Thyroid gland (tissue), 4 donors: ENCODE data around the gene POU2AF2. TPM values are rescaled to one million over a fixed set of nuclear protein-coding genes. Genes with fewer than 3 reads are reported as not detected.
A peak's percentile ranks its signal among the peaks of the same experiment; 100 is the strongest.

Source experiments
- DNase-seq, 2 donors: peaks; one replicate each; pipeline ENCODE4 v3.0.0-alpha.2; 2019
- H3K27ac ChIP-seq, 3 donors: fragments of 200-600 bp; sonication (generic); 1 replicate in 2 of 3; 2 replicates in 1 of 3; pipeline ENCODE4 v1.5.1; 2016 to 2019; ENCODE audit warnings: mild to moderate bottlenecking in 1 of 3, moderate library complexity in 1 of 3
- H3K27me3 ChIP-seq: fragments of 200-600 bp; sonication (generic); one replicate; pipeline ENCODE4 v1.5.1; 2019
- H3K36me3 ChIP-seq, 2 donors: fragments of 200-600 bp; sonication (generic); one replicate each; pipeline ENCODE4 v1.5.1; 2016 to 2019
- H3K4me1 ChIP-seq, 2 donors: fragments of 200-600 bp; sonication (generic); one replicate each; pipeline ENCODE4 v1.5.1; 2017 to 2019
- H3K4me3 ChIP-seq, 3 donors: fragments of 200-600 bp; sonication (generic); replicated peaks in 1 of 3; 1 replicate in 2 of 3; 2 replicates in 1 of 3; pipeline ENCODE4 v1.5.1; 2016; ENCODE audit warnings: mild to moderate bottlenecking in 1 of 3
- H3K9me3 ChIP-seq: fragments of 200-600 bp; sonication (generic); one replicate; pipeline ENCODE4 v1.5.1; 2017
- CTCF ChIP-seq, 6 experiments: fragments of 200-600 bp in 3 of 6; fragments of 450-650 bp in 3 of 6; sonication (generic) in 3 of 6; IDR thresholded peaks; one replicate each; pipeline ENCODE4 v1.5.1; 2016 to 2019; ENCODE audit warnings: antibody characterized with exemption in 6 of 6, mild to moderate bottlenecking in 2 of 6, inconsistent platforms in 1 of 6, moderate library complexity in 1 of 6
- POLR2A ChIP-seq, 2 donors: fragments of 450-650 bp; IDR thresholded peaks; one replicate each; pipeline ENCODE4 v1.6.1; 2017; ENCODE audit warnings: antibody characterized with exemption in 2 of 2, mild to moderate bottlenecking in 2 of 2, moderate library complexity in 1 of 2
- WGBS, 2 donors: methylation state at CpG; one replicate each; pipeline ENCODE4 v1.1.5; 2017; 5-methylcytosine and 5-hydroxymethylcytosine counted together
- intact Hi-C: fragments of 100-400 bp; cut with DNase I; formaldehyde crosslinking; loops from one replicate; pipeline ENCODE4 v1.15.1; 2023
- total RNA-seq, 4 donors: library from RNA; depleted of rRNA; stranded (reverse); fragments of >200 nt; gene quantifications; one replicate each; pipeline ENCODE4 v1.2.3, GENCODE V29; 2016

The POU2AF2 gene
- total RNA-seq, 4 donors from 2014 or later: not detected

DNA sequence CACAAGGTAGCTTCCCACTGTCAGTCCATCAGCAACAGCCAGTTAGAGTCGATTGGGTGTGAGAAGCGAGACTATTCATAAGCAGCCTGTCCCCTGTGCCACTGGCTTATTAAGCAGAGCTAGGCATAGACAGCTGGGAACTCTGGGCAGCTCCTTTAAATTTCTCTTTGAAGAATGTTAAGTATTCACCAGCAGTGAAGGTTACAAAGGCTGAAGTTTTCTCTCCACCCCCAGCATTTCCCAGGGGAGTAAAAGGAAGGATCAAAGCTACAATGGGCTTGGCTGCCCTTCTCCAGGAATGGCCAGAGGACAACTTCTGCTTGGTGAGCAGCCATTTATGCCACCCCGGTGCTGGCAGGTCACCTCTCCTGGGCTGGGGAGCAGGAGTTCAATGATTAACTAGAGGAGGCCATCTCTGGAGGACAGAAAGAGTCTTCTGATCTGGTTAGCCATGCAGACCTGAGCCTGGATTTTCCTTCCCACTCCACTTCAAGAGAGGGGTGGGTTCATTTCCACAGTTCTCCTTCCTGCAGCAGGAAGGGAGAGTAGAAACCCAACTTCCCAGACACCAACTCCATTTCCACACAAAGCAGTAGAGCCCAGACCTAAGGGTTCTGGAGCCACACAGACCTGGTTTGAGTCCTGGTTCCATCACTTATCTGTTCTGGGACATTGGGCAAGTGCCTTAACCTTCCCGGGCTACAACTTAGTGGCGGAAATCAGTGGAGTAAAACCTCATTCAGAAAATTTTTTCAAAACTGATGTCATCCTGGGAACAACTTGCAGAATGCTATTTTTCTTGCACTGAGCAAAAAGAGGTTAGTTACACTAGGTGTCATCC lies 75.4 kb downstream of the POU2AF2 start:
- WGBS, 2 donors: 72 to 81% methylated on average over 5 of the region's 5 CpGs
- intact Hi-C loops: no loop called here
- DNase-seq: peak in 1 of 2 donors; percentile 24
- H3K4me3 ChIP-seq: no peak overlapping the region
- H3K36me3 ChIP-seq: no peaks in the 10 kb centered on the region
- H3K27ac ChIP-seq: peak overlapping the region in 1 of 3 donors; percentile 15
- no peaks in the 10 kb centered on the region for H3K27me3 ChIP-seq
- peaks cover 37 to 46% of the 10 kb centered on the region in 2 donors for H3K4me1 ChIP-seq
- TF ChIP-seq CTCF (IDR thresholded peaks at IDR 0.05): no peak
- TF ChIP-seq POLR2A (IDR thresholded peaks at IDR 0.05): no peak
- H3K9me3 ChIP-seq: no peaks in the 10 kb centered on the region

DNA sequence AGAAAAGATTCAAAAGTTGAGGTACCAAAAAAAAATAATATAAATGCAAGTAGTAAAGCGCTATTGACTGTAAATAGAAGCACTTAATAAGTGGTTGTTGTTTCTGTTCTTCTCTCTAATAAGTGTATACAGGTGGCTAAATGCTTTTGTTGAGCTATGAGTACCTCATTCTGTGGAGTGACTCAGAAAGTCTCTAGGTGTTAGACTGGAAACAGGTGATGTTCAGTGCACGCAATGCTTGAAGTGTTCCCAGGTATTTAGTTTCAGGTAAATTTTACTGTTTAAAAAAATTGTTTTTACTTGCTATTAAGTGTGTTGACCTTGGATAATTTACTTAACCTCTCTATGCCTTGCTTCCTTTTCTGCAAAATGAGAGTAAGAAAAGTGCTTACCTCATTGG lies 77.0 kb downstream of the POU2AF2 start:
- Histone ChIP-seq H3K27ac (peak overlapping the region; percentile 50 to 62 (median 62)), H3K27me3 (no peaks in the 10 kb centered on the region), H3K9me3 (no peaks in the 10 kb centered on the region), H3K36me3 (no peaks in the 10 kb centered on the region), H3K4me1 (peaks cover 41 to 49% of the 10 kb centered on the region in 2 donors), H3K4me3 (no peak overlapping the region)
- intact Hi-C loops: no loop called here
- peak; percentile 31 to 43 for DNase-seq
- TF ChIP-seq POLR2A (IDR thresholded peaks at IDR 0.05) (no peak), CTCF (IDR thresholded peaks at IDR 0.05) (no peak)
- 36 to 37% methylated on average over 2 of the region's 2 CpGs for WGBS, 2 donors

GRCh38 chr11:111324277-111324720 lies 78.8 kb downstream of the POU2AF2 start:
- intact Hi-C loops: no loop called here
- Histone ChIP-seq H3K27ac (peak overlapping the region; percentile 24 to 78 (median 62)), H3K36me3 (no peaks in the 10 kb centered on the region), H3K4me1 (peaks cover 47 to 58% of the 10 kb centered on the region in 2 donors), H3K4me3 (no peak overlapping the region), H3K27me3 (no peaks in the 10 kb centered on the region), H3K9me3 (no peaks in the 10 kb centered on the region)
- no peak for TF ChIP-seq POLR2A (IDR thresholded peaks at IDR 0.05)
- TF ChIP-seq CTCF (IDR thresholded peaks at IDR 0.05): no peak
- DNase-seq: peak in 1 of 2 donors; percentile 23
- WGBS, 2 donors: 27 to 30% methylated on average over 5 of the region's 5 CpGs

GRCh38 chr11:111325259-111325658 lies 79.7 kb downstream of the POU2AF2 start:
- H3K36me3 ChIP-seq: no peaks in the 10 kb centered on the region
- intact Hi-C loops: no loop called here
- H3K27ac ChIP-seq: peak overlapping the region; percentile 24 to 78 (median 62)
- no peaks in the 10 kb centered on the region for H3K9me3 ChIP-seq
- DNase-seq: peak; percentile 53 to 55
- TF ChIP-seq POLR2A (IDR thresholded peaks at IDR 0.05) (no peak), CTCF (IDR thresholded peaks at IDR 0.05) (no peak)
- WGBS, 2 donors: 68 to 70% methylated on average over 5 of the region's 5 CpGs
- no peak overlapping the region for H3K4me3 ChIP-seq
- H3K27me3 ChIP-seq: no peaks in the 10 kb centered on the region
- peaks cover 53 to 58% of the 10 kb centered on the region in 2 donors for H3K4me1 ChIP-seq

GRCh38 chr11:111326824-111327223 lies 81.3 kb downstream of the POU2AF2 start:
- TF ChIP-seq CTCF (IDR thresholded peaks at IDR 0.05) (no peak), POLR2A (IDR thresholded peaks at IDR 0.05) (no peak)
- H3K36me3 ChIP-seq: no peaks in the 10 kb centered on the region
- no peaks in the 10 kb centered on the region for H3K9me3 ChIP-seq
- H3K4me3 ChIP-seq: no peak overlapping the region
- H3K27me3 ChIP-seq: no peaks in the 10 kb centered on the region
- 86 to 87% methylated on average over 4 of the region's 4 CpGs for WGBS, 2 donors
- DNase-seq: no peak
- H3K27ac ChIP-seq: no peak overlapping the region
- H3K4me1 ChIP-seq: peaks cover 42 to 45% of the 10 kb centered on the region in 2 donors
- intact Hi-C loops: no loop called here
